HG02798 (cell line): ENCODE results near the gene STMN3.
"Not testable (repeated sequence)": the region's sequence is repeated elsewhere in the genome, so short reads cannot be mapped to it uniquely, and the experiment has no call there.

Experiments
- ATAC-seq: cut with Tn5 transposase; IDR thresholded peaks from one replicate; pipeline ENCODE4 v1.9.1; 2021; ENCODE audit warnings: mild to moderate bottlenecking; ENCODE audit not compliant: unreplicated experiment, poor library complexity

The STMN3 gene

GRCh38 chr20:63659370-63659769 is 6.1 kb upstream of the STMN3 start:
- no peak for ATAC-seq

DNA sequence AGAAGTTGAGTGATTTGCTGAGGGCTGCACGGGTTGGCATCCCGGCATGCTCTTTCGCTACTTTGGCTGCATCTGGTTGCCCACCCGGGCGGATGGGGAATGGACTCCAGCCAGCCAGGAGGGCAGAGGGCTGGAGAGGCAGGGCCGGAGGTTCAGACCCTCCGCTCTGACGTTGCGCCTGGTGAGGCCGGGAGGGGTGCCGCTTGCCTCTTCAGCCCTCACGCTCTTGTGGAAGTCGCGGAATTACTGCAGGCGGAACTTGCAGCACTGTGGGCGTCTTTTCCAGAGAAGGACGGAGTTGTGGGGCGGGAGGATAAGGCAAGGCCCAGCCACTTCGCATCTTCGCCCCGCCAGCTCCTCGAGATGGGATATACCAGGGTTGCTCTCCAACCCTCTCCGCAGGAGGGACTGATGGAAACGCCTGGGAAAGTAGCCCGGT is 5.5 kb upstream of the STMN3 start:
- ATAC-seq = peak; percentile 21

DNA sequence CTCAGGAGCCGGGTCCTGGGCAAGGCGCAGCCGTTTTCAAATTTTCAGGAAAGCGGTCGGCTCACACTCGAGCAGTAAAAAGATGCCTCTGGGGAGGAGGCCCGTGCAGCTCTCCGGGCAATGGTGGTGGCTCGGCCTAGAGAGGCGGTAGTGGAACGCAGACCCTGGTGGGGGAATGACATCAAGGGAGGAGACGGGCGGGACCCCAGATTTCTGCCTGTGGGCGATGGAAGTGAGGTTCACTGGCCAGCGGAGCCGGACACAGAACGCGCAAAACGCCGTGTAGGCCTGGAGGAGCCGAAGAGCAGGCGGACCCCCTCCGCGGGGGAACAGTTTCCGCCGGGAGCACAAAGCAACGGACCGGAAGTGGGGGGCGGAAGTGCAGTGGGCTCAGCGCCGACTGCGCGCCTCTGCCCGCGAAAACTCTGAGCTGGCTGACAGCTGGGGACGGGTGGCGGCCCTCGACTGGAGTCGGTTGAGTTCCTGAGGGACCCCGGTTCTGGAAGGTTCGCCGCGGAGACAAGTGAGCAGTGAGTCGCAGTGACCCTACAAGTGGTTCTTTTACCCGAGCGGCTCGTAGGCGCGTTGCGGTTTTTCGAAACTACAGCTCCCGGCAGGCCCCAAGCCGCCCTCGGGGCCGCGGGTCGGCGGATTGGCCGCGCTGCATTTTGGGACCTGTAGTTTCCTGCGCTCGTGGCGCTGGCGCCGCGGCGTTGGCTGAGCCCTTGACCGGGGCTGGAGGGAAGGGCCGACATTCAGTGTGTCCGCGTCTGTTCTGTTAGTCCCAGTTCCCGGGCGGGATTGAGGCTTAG is 4.9 kb upstream of the STMN3 start, which contains the start of gene RTEL1:
Gene RTEL1, plus strand, starts transcription at position 376 of the 812 bp plus-strand sequence. CDS start 1,091 bp downstream, outside the sequence.
- ATAC-seq = peak; percentile 86

DNA sequence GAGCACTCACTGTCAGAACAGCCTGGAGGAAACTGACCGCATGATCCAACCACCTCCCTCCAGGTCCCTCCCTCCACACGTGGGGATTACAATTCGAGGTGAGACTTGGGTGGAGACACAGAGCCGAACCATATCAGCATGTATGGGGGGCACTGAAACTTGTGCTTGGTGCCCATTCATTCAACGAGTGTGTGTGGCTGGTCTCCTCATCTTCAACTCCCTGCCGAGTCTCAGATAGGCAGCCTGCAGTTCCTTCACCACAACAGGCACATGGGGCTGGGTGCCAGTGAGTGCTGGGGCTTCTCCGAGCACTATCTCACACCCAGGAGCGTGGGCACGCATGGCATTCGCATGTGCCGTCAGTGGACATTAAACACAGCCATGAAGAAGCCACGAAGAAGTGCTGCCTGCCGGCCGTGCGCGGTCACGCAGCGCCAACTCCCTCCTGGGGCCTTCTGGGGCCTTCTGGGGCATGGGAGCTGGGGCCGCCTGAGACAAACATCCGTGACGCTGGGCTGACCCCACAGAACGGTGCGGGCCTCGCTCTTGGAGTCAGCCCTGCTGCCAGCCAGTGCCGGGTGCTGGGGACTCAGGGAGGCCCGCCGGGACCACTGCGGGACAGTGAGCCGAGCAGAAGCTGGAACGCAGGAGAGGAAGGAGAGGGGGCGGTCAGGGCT is 4.2 kb upstream of the STMN3 start:
- peak; percentile 1 for ATAC-seq

- ATAC-seq = no peak
Observed at GRCh38 chr20:63656451-63656850, 3.2 kb upstream of the STMN3 start.

DNA sequence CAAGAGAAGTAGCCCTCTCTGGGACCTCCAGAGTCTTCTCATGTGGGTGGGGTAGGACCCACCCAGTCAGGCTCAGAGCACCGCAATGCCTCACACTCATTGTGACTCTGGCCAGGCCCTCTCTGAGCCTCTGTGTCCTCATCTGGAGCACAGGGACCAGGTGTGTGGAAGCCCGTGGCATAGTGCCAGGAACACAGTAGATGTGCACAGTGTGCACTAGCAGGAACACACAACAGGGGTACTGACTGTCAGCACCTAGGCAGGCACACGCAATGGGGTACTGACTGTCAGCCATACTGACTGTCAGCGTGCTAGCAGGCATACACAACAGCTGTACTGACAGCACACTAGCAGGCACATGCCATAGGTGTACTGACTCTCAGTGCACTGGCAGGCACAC is 2.0 kb upstream of the STMN3 start:
- ATAC-seq = no peak

GRCh38 chr20:63653974-63654668 is 897 bp upstream of the STMN3 start:
- no peak for ATAC-seq

- no peak for ATAC-seq
Observed at GRCh38 chr20:63652192-63652980, 838 bp downstream of the STMN3 start.

DNA sequence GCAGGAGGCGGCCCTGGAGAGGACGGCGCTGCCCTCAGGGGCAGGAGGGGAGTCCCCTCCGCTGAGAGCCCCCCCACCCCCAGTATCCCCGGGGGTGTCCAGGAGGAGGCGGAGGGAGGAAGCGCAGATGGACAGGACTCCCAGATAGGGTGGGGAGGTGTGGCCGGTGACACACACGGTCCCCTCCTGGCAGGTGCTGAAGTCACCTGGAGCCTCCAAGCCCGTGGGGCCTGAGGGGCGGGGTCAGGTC is 1.4 kb downstream of the STMN3 start:
- ATAC-seq = no peak

- ATAC-seq = not testable (repeated sequence)
Observed at GRCh38 chr20:63650486-63650885, 2.7 kb downstream of the STMN3 start.

GRCh38 chr20:63648895-63649589 is 4.2 kb downstream of the STMN3 start:
- no peak for ATAC-seq

DNA sequence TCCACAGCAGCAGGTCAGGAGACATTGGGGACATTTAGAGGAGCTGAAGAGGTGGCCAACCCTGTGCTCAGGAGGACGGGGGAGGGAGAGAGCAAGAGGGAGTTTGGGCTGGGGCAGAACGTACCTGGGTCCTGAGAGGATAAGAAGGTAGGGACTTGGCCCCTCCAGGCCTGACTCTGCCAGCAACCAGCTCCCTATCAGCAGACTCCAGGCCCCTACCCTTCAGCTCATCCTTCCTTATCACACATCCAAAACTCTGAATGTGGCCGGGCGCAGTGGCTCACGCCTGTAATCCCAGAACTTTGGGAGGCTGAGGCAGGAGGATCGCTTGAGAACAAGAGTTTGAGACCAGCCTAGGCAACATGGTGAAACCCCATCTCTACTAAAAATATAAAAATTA is 5.0 kb downstream of the STMN3 start:
- ATAC-seq = no peak

DNA sequence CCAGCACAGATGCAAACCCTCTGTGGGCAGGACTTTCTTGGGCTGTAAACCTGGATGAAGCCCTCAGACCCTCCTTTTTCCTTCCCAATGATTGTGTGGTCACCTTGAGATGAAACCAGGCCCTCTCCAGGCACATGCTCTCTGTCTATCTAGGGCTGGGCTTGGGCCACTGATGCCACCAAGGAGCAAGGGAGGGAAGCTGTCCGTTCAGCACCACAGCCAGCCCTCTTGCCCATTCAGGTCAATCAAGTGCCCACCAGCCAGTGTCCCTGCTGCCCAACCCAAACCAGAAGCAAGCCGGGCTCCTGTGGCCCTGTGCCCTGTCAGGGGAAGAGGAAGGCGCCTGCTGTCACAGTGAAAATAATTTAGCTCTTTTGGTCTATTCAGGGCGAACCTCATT is 8.0 kb downstream of the STMN3 start:
- no peak for ATAC-seq

DNA sequence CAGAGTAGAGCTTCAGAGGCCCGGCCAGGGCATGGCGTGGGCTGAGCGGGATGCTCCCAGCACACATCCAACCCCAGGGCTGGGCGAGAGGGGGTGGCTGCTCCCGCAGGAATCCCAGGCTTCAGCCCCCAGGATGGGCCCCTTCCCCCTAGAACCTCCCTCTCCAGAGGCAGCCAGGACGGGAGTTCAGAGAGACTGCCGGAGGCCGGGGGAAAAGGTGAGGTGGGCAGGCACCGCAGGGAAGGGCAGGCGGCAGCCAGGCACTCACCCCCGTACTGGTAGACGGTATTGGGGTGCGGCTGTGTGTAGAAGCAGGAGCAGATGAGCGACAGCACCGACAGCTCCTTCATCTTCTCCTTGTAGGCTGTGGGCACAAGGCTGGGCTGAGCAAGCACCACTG is 9.3 kb downstream of the STMN3 start:
- no peak for ATAC-seq

DNA sequence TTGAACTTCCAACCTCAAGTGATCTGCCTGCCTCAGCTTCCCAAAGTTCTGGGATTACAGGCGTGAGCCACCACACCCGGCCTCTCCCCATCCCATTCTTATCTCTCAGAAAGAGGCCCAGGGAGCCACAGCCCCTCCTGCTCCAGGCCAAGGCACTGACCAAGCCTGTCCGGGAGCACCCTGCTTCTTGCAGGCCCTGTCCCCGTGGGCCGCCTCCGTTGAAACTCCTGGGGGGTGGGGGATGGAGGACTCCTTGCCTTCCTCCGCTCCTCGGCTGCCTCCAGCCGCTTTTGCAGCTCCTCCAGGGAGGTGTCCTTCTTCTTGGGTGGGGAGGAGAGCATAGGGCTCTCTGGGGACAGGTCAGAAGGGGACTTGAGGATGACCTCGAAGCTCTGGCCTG is 9.7 kb downstream of the STMN3 start:
- no peak for ATAC-seq

- ATAC-seq = no peak
Observed at GRCh38 chr20:63642527-63643247, 10.5 kb downstream of the STMN3 start.

GRCh38 chr20:63641792-63642523 is 11.3 kb downstream of the STMN3 start:
- peak; percentile 80 for ATAC-seq

GRCh38 chr20:63641146-63641791 is 12.0 kb downstream of the STMN3 start:
- ATAC-seq = peak; percentile 22
